Measurements from ENCODE around the gene NIPBL.
"Not testable (repeated sequence)": the region's sequence is repeated elsewhere in the genome, so short reads cannot be mapped to it uniquely, and the experiment has no call there.

The NIPBL gene

GRCh38 chr5:36901856-36902255 lies 25.3 kb downstream of the NIPBL start:
- no peak for DNase-seq (ENCODE audit: low read depth in 2 of 3, low spot score in 2 of 3)

GRCh38 chr5:36902353-36902752 lies 25.8 kb downstream of the NIPBL start:
- DNase-seq (ENCODE audit: low read depth in 2 of 3, low spot score in 2 of 3), result no peak

GRCh38 chr5:36904677-36905076 lies 28.1 kb downstream of the NIPBL start:
- no peak for DNase-seq (ENCODE audit: low read depth in 2 of 3, low spot score in 2 of 3)

GRCh38 chr5:36908544-36909260 lies 32.1 kb downstream of the NIPBL start:
- no peak for DNase-seq (ENCODE audit: low read depth in 2 of 3, low spot score in 2 of 3)

- no peak for DNase-seq (ENCODE audit: low read depth in 2 of 3, low spot score in 2 of 3)
These were observed 39.1 kb downstream of the NIPBL start for GRCh38 chr5:36915653-36916052.

GRCh38 chr5:36916614-36917013 lies 40.0 kb downstream of the NIPBL start:
- not testable (repeated sequence) for DNase-seq (ENCODE audit: low read depth in 2 of 3, low spot score in 2 of 3)

GRCh38 chr5:36917358-36917757 lies 40.8 kb downstream of the NIPBL start:
- not testable (repeated sequence) for DNase-seq (ENCODE audit: low read depth in 2 of 3, low spot score in 2 of 3)

- no peak for DNase-seq (ENCODE audit: low read depth in 2 of 3, low spot score in 2 of 3)
These were observed 42.7 kb downstream of the NIPBL start for GRCh38 chr5:36919238-36919637.

- DNase-seq (ENCODE audit: low read depth in 2 of 3, low spot score in 2 of 3), result no peak
These were observed 43.1 kb downstream of the NIPBL start for GRCh38 chr5:36919650-36920049.

- DNase-seq (ENCODE audit: low read depth in 2 of 3, low spot score in 2 of 3), result no peak
These were observed 52.4 kb downstream of the NIPBL start for GRCh38 chr5:36928947-36929346.

GRCh38 chr5:36929438-36929837 lies 52.9 kb downstream of the NIPBL start:
- DNase-seq (ENCODE audit: low read depth in 2 of 3, low spot score in 2 of 3), result no peak

- no peak for DNase-seq (ENCODE audit: low read depth in 2 of 3, low spot score in 2 of 3)
These were observed 55.5 kb downstream of the NIPBL start for GRCh38 chr5:36932056-36932455.

GRCh38 chr5:36932699-36933098 lies 56.1 kb downstream of the NIPBL start:
- no peak for DNase-seq (ENCODE audit: low read depth in 2 of 3, low spot score in 2 of 3)

- DNase-seq (ENCODE audit: low read depth in 2 of 3, low spot score in 2 of 3), result no peak
These were observed 58.3 kb downstream of the NIPBL start for GRCh38 chr5:36934740-36935356.

GRCh38 chr5:36935805-36936204 lies 59.2 kb downstream of the NIPBL start:
- no peak for DNase-seq (ENCODE audit: low read depth in 2 of 3, low spot score in 2 of 3)

GRCh38 chr5:36936309-36936708 lies 59.7 kb downstream of the NIPBL start:
- no peak for DNase-seq (ENCODE audit: low read depth in 2 of 3, low spot score in 2 of 3)

GRCh38 chr5:36938129-36938528 lies 61.6 kb downstream of the NIPBL start:
- DNase-seq (ENCODE audit: low read depth in 2 of 3, low spot score in 2 of 3), result no peak

- no peak for DNase-seq (ENCODE audit: low read depth in 2 of 3, low spot score in 2 of 3)
These were observed 63.6 kb downstream of the NIPBL start for GRCh38 chr5:36939969-36940858.

GRCh38 chr5:36943584-36943983 lies 67.0 kb downstream of the NIPBL start:
- DNase-seq (ENCODE audit: low read depth in 2 of 3, low spot score in 2 of 3), result no peak

GRCh38 chr5:36944024-36944423 lies 67.5 kb downstream of the NIPBL start:
- no peak for DNase-seq (ENCODE audit: low read depth in 2 of 3, low spot score in 2 of 3)

GRCh38 chr5:36944607-36945225 lies 68.1 kb downstream of the NIPBL start:
- no peak for DNase-seq (ENCODE audit: low read depth in 2 of 3, low spot score in 2 of 3)

All from activated CD8-positive, alpha-beta memory T cell treated with anti-CD3 and anti-CD28 coated beads for 48 hours (primary cell).